Stimulated activated naive CD4-positive, alpha-beta T cell treated with Interleukin-2 at 50 U/mL for 16 hours (primary cell): ENCODE results near the gene CWC15.
"Not testable (repeated sequence)": the region's sequence is repeated elsewhere in the genome, so short reads cannot be mapped to it uniquely, and the experiment has no call there.

Source experiments
- DNase-seq: peaks from one replicate; lab custom pipeline; 2025; lab: John Stamatoyannopoulos, UW

CWC15 gene

GRCh38 chr11:94913718-94914394 is 59.5 kb downstream of the CWC15 start:
- DNase-seq: not testable (repeated sequence)

GRCh38 chr11:94912806-94913205 is 60.5 kb downstream of the CWC15 start:
- DNase-seq: no peak
